Measurements from ENCODE around the gene MAN2A1.

DNA sequence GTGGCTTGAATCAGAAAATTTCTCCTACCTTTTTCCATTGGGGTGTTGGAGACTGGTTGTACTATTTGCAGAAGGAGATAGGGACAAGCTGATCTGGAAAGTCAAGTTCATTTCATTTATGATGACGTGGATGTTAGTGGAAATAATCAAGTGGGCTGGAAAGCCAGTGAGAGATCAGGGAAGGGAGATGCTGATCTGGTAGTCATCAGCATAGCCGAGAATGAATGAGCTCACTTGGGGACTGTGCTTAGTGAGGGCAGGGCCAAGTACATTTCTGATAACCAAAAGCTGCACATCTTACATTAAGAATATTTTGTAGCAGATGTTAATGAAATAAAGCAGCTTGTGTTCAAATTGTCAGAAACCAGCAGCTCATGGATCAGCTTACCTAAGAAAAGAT is 12.1 kb downstream of the MAN2A1 start:
- no peak for TF ChIP-seq CTCF (IDR thresholded peaks at IDR 0.05)
- TF ChIP-seq POLR2AphosphoS5 (IDR thresholded peaks at IDR 0.05; ENCODE audit: low read depth, low read length) = no peak
- TF ChIP-seq TCF7L2 (IDR thresholded peaks at IDR 0.05; ENCODE audit: low read depth, low read length) = no peak

Data from Panc1 (cell line).